ENCODE results near the gene MSLN.
"Not testable (repeated sequence)": the region's sequence is repeated elsewhere in the genome, so short reads cannot be mapped to it uniquely, and the experiment has no call there.

MSLN gene

DNA sequence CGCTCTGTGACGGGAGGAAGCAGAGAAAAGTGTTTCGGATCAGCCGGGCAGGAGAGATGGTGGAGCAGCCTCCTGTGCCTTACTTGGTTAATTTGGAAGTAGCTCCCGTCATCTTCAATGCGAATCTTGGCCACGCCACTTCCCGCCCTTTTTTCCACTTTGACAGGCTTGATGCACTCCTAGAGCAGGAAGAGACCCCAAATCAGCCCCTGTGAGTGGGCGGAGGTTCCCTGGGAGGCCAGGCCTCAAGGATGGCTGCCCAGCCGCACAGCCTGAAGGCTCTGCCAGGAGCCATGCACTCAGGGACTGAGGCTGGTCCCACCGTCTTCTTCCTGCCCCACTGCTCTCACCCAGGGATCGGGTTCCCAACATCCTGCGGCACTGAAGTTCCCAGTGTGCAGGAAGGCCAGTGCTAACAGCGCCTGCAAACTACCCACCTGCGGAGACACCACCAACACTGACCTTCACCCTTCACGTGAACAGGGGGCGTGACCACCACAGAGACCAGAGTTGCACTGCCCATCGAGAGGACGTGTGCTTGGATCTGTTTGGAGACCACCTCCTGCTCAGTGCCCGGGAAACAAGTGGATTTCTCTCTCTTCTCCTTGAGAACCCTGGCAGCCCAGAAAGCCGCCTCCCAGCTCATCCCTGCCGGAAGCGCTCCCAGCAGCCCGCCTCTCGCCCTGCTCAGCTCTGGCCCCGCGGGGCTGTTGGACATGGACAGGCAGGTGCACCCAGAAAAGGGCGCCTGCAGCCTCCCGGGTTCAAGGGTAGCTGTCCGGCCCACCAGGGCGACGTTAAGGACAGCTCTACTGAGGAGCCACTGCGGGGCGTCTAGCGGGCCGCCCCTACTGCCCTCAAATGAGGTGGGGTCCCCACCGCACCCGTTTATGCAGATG is 20.7 kb upstream of the MSLN start:
- TF ChIP-seq, protein P1, sequence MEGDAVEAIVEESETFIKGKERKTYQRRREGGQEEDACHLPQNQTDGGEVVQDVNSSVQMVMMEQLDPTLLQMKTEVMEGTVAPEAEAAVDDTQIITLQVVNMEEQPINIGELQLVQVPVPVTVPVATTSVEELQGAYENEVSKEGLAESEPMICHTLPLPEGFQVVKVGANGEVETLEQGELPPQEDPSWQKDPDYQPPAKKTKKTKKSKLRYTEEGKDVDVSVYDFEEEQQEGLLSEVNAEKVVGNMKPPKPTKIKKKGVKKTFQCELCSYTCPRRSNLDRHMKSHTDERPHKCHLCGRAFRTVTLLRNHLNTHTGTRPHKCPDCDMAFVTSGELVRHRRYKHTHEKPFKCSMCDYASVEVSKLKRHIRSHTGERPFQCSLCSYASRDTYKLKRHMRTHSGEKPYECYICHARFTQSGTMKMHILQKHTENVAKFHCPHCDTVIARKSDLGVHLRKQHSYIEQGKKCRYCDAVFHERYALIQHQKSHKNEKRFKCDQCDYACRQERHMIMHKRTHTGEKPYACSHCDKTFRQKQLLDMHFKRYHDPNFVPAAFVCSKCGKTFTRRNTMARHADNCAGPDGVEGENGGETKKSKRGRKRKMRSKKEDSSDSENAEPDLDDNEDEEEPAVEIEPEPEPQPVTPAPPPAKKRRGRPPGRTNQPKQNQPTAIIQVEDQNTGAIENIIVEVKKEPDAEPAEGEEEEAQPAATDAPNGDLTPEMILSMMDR (IDR thresholded peaks at IDR 0.05; ENCODE audit: insufficient read depth, low read length, poor library complexity, severe bottlenecking) = no peak
- Histone ChIP-seq H3K4me3 (replicated peaks; ENCODE audit: low read depth, low read length) (peak overlapping the region; percentile 94), H3K27me3 (replicated peaks; ENCODE audit: control insufficient read depth, insufficient read depth, low read length) (no peaks in the 10 kb centered on the region), H3K36me3 (ENCODE audit: control insufficient read depth, insufficient read depth, low read length) (peaks cover 2% of the 10 kb centered on the region; the same call in 1 of the 2 replicates)
- DNase-seq (ENCODE audit: extremely low read depth, insufficient read length) = peak; percentile 25

DNA sequence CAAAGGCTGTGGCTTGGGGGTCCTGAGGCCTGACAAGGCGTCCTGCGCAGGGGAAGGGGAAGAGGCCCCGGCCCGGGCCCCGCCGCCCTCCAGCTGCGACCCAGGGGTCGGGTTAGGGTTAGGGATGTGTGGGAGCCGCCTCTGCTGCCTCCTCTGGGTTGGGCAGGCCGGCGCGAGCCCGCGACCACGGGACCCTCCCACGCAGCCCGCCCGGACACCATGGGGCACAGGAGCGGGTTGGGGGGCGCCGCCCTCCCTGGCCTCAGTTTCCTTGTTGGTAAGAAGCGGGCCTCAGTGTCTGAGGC is 20.1 kb upstream of the MSLN start:
- TF ChIP-seq, protein P1 (IDR thresholded peaks at IDR 0.05; ENCODE audit: insufficient read depth, low read length, poor library complexity, severe bottlenecking) = no peak
- no peak for DNase-seq (ENCODE audit: extremely low read depth, insufficient read length)
- H3K27me3 ChIP-seq (replicated peaks; ENCODE audit: control insufficient read depth, insufficient read depth, low read length) = no peaks in the 10 kb centered on the region
- H3K36me3 ChIP-seq (ENCODE audit: control insufficient read depth, insufficient read depth, low read length) = peaks cover 2% of the 10 kb centered on the region; the same call in 1 of the 2 replicates
- H3K4me3 ChIP-seq (replicated peaks; ENCODE audit: low read depth, low read length) = peak overlapping the region; percentile 94

DNA sequence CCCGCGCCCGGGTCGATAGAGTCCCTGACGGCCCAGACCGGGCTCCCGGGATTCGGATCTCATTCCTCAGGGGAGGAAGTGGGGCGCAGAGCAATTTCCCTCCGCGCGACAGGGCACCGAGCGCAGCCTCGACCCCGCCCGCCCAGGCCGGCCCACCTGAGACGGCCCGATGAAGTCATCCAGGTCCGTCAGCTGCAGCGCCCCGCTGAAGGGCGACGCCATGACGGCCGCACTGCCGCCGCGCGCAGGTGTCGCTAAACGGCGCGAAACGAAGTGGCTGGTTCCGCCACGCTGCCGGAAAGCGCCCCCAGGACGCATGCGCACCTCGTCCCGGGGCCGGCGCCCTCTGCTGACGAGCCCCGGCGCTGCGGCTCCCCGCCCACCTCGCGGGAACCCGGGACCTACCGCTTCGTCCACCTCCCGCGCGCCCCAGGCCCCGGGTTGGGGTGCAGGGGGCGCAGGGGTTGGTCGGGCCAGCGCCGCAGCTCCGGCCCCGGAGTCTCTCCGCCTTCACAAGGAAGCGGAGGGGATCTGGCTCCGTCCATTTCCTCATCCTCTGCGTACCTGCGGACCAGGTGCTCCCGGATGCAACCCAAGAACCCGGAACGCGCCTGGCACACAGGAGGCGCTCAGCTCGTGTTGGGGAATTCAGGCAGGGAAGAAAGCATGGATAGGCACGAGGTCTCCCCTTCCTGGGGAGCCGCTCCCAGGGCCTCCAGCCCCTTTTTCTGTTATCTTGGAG is 19.6 kb upstream of the MSLN start, which contains the start of gene CIAO3:
Gene CIAO3, minus strand, starts transcription at position 234 of the 742 bp plus-strand sequence. Its CDS starts 12 bp downstream, at position 222.
- no peaks in the 10 kb centered on the region for H3K27me3 ChIP-seq (replicated peaks; ENCODE audit: control insufficient read depth, insufficient read depth, low read length)
- DNase-seq (ENCODE audit: extremely low read depth, insufficient read length) = peak; percentile 94
- H3K4me3 ChIP-seq (replicated peaks; ENCODE audit: low read depth, low read length) = peak within 1 kb of the TSS; percentile 94
- H3K36me3 ChIP-seq (ENCODE audit: control insufficient read depth, insufficient read depth, low read length) = peaks cover 2% of the 10 kb centered on the region; the same call in 1 of the 2 replicates
- TF ChIP-seq, protein P1 (IDR thresholded peaks at IDR 0.05; ENCODE audit: insufficient read depth, low read length, poor library complexity, severe bottlenecking) = peak; percentile 62

DNA sequence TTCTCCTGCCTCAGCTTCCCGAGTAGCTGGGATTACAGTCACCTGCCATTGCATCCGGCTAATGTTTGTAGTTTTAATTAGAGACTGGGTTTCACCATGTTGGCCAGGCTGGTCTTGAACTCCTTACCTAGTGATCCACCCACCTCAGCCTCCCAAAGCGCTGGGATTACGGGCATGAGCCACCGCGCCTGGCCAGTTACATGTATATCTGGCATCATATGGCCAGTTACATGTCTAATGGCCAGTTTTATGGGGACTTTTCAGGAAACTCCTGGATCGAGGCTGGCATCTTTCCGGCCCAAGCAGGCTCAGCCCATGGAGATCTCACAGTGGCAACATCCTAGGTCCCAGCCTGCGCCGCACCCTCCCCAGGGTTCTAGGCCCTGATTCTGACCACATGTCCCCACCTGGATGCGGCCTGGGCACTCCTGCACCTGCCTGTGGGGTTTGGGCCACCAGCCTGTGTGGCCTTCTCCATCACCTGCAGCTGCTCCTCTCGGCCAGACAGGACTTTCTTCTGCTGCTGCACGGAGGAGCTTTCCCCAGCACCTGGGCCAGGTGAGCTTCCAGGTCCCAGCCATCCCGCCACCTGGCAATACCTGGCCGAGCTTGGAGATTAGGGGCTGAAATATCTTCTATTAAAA is 18.4 kb upstream of the MSLN start:
- no peaks in the 10 kb centered on the region; the same call in 1 of the 2 replicates for H3K36me3 ChIP-seq (ENCODE audit: control insufficient read depth, insufficient read depth, low read length)
- DNase-seq (ENCODE audit: extremely low read depth, insufficient read length) = peak; percentile 6
- no peak overlapping the region for H3K4me3 ChIP-seq (replicated peaks; ENCODE audit: low read depth, low read length)
- no peaks in the 10 kb centered on the region for H3K27me3 ChIP-seq (replicated peaks; ENCODE audit: control insufficient read depth, insufficient read depth, low read length)
- TF ChIP-seq, protein P1 (IDR thresholded peaks at IDR 0.05; ENCODE audit: insufficient read depth, low read length, poor library complexity, severe bottlenecking) = no peak

DNA sequence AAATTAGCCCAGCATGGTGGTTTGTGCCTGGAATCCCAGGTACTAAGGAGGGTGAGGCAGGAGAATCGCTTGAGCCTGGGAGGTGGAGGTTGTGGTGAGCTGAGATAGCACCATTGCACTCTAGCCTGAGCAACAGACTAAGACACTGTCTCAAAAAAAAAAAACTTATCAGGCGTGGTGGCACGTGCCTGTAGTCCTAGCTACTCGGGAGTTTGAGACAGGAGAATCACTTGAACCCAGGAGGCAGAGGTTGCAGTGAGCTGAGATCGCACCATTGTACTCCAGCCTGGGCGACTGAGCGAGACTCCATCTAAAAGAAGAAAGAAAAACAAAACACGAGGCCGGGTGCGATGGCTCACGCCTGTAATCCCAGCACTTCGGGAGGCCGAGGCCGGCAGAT is 17.6 kb upstream of the MSLN start:
- not testable (repeated sequence) for H3K27me3 ChIP-seq (replicated peaks; ENCODE audit: control insufficient read depth, insufficient read depth, low read length); DNase-seq (ENCODE audit: extremely low read depth, insufficient read length); H3K36me3 ChIP-seq (ENCODE audit: control insufficient read depth, insufficient read depth, low read length); H3K4me3 ChIP-seq (replicated peaks; ENCODE audit: low read depth, low read length)
